Type B pancreatic cell (in vitro differentiated cells): ENCODE data around the gene LSM14A. TPM values are rescaled to one million over a fixed set of nuclear protein-coding genes. Genes with fewer than 3 reads are reported as not detected.
"Not testable (repeated sequence)": the region's sequence is repeated elsewhere in the genome, so short reads cannot be mapped to it uniquely, and the experiment has no call there.

ENCODE experiments used
- DNase-seq: peaks from one replicate; pipeline ENCODE4 v3.0.0; 2021; ENCODE audit warnings: mixed read lengths; ENCODE audit not compliant: unreplicated experiment; ENCODE audit errors: extremely low spot score
- H3K27ac Mint-ChIP-seq: 2 replicates; pipeline ENCODE4 v1.8.0; 2021; ENCODE audit warnings: mild to moderate bottlenecking, mixed read lengths
- H3K27me3 Mint-ChIP-seq: 2 replicates; pipeline ENCODE4 v1.8.0; 2021; ENCODE audit warnings: mixed read lengths
- H3K36me3 Mint-ChIP-seq: 2 replicates; pipeline ENCODE4 v1.8.0; 2021; ENCODE audit warnings: mixed read lengths
- H3K4me1 Mint-ChIP-seq: one replicate; pipeline ENCODE4 v1.8.0; 2021; ENCODE audit warnings: mixed read lengths; ENCODE audit not compliant: unreplicated experiment
- H3K4me3 Mint-ChIP-seq: 2 replicates; pipeline ENCODE4 v1.8.0; 2021; ENCODE audit warnings: mild to moderate bottlenecking, mixed read lengths
- H3K9me3 Mint-ChIP-seq: 2 replicates; pipeline ENCODE4 v1.8.0; 2021; ENCODE audit warnings: mixed read lengths
- total RNA-seq: library from RNA; stranded (reverse); gene quantifications from 2 replicates; pipeline ENCODE4 v1.2.1, GENCODE V29; 2021; ENCODE audit warnings: low replicate concordance
- TF ChIP-seq, protein P1 (sequence below): fragments of 200-600 bp; sonication (generic); conservative IDR thresholded peaks from 2 replicates; pipeline ENCODE4 v1.5.0; 2021; ENCODE audit warnings: antibody characterized with exemption, mild to moderate bottlenecking

The LSM14A gene
- total RNA-seq, 1 donor from 2014 or later: 112 TPM

DNA sequence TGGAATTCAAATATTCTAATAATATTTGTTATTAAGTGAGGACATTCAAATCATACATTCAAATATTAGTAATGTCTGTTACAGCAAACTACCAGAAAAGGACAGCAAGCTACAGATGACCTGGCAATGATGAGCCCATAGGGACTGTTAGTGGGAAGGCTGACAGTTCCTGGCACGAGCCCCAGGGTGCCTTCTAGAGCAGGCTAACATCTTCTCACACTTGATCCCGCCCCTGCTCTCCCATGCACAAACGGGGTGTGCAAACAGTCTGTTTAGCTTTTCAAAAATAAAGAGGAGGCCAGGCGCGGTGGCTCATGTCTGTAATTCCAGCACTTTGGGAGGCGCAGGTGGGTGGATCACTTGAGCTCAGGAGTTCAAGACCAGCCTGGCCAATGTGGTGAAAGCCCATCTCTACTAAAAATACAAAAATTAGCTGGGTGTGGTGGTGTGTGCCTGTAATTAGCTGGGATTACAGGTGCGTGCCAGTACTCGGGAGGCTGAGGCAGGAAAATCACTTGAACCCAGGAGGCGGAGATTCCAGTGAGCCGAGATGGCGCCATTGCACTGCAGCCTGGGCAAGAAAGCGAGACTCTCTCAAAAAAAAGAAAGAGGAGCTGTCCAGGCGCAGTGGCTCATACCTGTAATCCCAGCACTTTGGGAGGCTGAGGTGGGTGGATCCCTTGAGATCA is 72.5 kb downstream of the LSM14A start:
- Mint-ChIP-seq H3K4me1 (peaks cover 5% of the 10 kb centered on the region), H3K36me3 (peaks cover 3% of the 10 kb centered on the region), H3K27ac (no peak overlapping the region), H3K4me3 (no peak overlapping the region), H3K27me3 (no peaks in the 10 kb centered on the region), H3K9me3 (peaks cover 4% of the 10 kb centered on the region)
- DNase-seq: no peak
- TF ChIP-seq, protein P1, sequence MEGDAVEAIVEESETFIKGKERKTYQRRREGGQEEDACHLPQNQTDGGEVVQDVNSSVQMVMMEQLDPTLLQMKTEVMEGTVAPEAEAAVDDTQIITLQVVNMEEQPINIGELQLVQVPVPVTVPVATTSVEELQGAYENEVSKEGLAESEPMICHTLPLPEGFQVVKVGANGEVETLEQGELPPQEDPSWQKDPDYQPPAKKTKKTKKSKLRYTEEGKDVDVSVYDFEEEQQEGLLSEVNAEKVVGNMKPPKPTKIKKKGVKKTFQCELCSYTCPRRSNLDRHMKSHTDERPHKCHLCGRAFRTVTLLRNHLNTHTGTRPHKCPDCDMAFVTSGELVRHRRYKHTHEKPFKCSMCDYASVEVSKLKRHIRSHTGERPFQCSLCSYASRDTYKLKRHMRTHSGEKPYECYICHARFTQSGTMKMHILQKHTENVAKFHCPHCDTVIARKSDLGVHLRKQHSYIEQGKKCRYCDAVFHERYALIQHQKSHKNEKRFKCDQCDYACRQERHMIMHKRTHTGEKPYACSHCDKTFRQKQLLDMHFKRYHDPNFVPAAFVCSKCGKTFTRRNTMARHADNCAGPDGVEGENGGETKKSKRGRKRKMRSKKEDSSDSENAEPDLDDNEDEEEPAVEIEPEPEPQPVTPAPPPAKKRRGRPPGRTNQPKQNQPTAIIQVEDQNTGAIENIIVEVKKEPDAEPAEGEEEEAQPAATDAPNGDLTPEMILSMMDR: no peak

DNA sequence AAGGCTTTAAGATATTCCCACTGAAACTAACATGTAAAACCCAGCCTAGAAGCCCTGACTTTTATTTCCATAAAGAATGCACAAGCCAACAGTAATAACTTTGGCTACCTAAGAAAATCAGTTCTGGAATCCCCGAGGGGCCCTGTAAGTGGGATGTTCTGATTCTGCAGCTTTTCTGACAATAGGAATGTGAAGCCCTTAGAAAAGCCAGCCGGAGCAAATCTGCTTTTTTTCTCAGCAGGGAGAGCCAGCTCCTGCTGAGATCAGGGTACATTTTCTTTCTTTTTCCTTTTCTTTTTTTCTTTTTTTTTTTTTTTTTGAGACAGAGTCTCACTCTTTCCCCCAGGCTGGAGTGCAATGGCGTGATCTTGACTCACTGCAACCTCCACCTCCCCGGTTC is 74.0 kb downstream of the LSM14A start:
- Mint-ChIP-seq H3K4me3 (no peak overlapping the region), H3K4me1 (peaks cover 4% of the 10 kb centered on the region), H3K27ac (no peak overlapping the region), H3K9me3 (peaks cover 4% of the 10 kb centered on the region), H3K36me3 (peaks cover 3% of the 10 kb centered on the region), H3K27me3 (no peaks in the 10 kb centered on the region)
- TF ChIP-seq, protein P1: no peak
- no peak for DNase-seq

DNA sequence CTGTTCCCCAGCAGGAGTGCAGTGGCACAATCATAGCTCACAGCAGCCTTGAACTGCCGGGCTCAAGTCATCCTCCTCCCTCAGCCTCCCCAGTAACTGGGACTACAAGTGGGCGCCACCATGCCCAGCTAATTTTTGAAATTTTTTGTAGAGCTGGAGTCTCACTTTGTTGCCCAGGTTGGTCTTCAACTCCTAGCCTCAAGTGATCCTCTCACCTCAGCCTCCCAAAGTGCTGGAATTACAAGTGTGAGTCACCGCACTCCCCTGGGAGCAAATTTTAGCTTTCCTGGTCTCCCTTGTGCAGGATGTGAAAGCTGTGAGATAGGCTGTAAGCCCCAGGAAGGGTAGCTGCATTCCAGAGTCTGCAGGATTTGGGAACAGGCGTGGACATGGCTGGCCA is 76.6 kb downstream of the LSM14A start:
- peaks cover 2% of the 10 kb centered on the region for H3K9me3 Mint-ChIP-seq
- no peak overlapping the region for H3K27ac Mint-ChIP-seq
- no peak for DNase-seq
- peaks cover 1% of the 10 kb centered on the region for H3K36me3 Mint-ChIP-seq
- peaks cover 2% of the 10 kb centered on the region for H3K4me1 Mint-ChIP-seq
- H3K4me3 Mint-ChIP-seq: no peak overlapping the region
- peaks cover 2% of the 10 kb centered on the region for H3K27me3 Mint-ChIP-seq
- TF ChIP-seq, protein P1: no peak

DNA sequence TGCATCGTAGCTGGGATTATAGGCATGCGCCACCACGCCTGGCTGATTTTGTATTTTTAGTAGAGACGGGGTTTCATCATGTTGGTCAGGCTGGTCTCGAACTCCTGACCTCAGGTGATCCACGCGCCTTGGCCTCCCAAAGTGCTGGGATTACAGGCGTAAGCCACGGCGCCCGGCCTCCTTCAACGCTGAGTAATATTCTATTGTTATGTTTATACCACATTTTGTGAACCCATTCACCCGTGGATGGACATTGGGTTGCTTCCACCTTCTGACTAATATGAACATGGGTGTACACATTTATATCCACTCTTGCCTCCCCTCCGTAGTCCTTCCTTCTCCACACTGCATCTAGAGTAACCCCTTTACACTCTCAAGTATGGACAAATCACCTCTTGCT is 80.9 kb downstream of the LSM14A start:
- not testable (repeated sequence) for H3K27me3 Mint-ChIP-seq, H3K9me3 Mint-ChIP-seq, H3K4me1 Mint-ChIP-seq, DNase-seq, H3K36me3 Mint-ChIP-seq
- Mint-ChIP-seq H3K4me3 (peak overlapping the region; percentile 98), H3K27ac (peak overlapping the region; percentile 98)

DNA sequence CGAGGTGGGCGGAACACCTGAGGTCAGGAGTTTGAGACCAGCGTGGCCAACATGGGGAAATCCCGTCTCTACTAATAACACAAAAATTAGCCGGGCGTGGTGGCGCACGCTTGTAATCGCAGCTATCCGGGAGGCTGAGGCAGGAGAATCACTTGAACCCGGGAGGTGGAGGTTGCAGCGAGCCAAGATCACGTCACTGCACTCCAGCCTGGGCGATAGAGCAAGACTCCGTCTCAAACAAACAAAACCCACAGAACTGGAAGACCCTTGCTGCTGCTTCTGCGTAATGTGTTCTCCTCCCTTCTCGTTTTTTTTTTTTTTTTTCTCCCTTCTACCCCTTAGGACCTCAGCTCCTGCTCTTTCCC is 81.4 kb downstream of the LSM14A start:
- not testable (repeated sequence) for H3K27me3 Mint-ChIP-seq, H3K9me3 Mint-ChIP-seq, H3K36me3 Mint-ChIP-seq, DNase-seq, H3K4me1 Mint-ChIP-seq
- peak overlapping the region; percentile 98 for H3K4me3 Mint-ChIP-seq
- peak overlapping the region; percentile 98 for H3K27ac Mint-ChIP-seq

DNA sequence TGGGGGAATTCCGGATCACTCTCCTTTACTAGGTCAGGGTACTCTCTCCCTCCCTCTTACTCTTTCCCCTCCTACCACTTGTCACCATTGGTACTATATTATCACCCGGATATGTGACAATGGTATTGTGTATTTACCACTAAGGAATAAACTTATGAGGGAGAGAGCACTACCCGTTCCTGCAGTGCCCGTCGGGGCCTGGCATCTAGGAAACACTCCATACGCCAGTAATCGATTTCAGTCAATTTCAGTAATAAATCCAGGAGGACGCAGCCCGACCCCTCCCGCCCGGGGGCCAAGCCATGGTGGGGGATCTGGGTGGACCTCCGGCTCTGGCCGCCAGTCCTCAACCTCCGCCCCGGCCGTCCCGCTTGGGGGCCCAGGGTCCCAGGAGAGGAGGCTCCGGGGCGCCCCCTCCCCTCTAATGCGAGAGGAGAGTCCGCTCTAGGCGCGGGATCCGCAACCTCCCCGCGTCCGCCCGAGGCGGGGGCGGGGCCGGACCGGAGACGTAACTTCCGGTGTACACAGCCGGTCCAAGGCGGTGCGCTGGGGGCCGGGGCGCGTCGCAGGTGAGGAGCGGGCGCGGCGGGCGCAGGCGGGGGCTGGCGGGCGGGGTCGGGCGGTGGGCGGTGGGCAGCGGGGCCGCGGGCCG is 81.9 kb downstream of the LSM14A start, which contains the start of gene GARRE1:
TSS of gene GARRE1 (plus strand) at position 509 of the 652 bp plus-strand sequence. CDS start 45,920 bp downstream, outside the sequence.
- peak within 1 kb of the TSS; percentile 98 for H3K4me3 Mint-ChIP-seq
- peak; percentile 90 for DNase-seq
- H3K9me3 Mint-ChIP-seq: peaks cover 4% of the 10 kb centered on the region
- H3K27me3 Mint-ChIP-seq: peaks cover 3% of the 10 kb centered on the region
- peak within 1 kb of the TSS; percentile 98 for H3K27ac Mint-ChIP-seq
- H3K4me1 Mint-ChIP-seq: peaks cover 10% of the 10 kb centered on the region
- TF ChIP-seq, protein P1: no peak
- H3K36me3 Mint-ChIP-seq: peaks cover 6% of the 10 kb centered on the region
